SH-SY5Y (cell line): ENCODE results near the gene CENPW.

Source experiments
- GATA2 ChIP-seq: IDR thresholded peaks from 2 replicates; pipeline ENCODE4 v1.6.1; 2011; ENCODE audit warnings: mild to moderate bottlenecking, low read depth, low read length
- GATA3 ChIP-seq: IDR thresholded peaks from 2 replicates; pipeline ENCODE4 v1.6.1; 2011; ENCODE audit warnings: low read depth, mild to moderate bottlenecking, low read length, moderate library complexity

DNA sequence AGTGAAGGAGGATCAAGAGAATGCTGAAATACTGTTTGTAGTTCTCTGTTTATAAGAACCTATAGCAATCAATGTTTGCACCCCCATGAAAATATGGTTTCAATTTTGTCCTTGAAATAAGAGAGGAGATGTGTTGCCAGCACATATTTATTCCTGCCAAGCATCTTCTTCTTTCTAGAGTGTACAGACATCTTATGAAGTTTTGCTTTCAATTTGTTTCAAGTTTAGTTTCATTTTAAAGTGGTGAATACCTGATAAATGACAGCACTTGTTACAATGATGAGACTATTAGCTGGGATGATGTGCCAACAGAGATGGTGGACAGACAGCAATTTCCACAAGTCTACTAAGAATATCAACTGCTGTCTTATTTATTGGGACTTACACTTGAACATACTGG, 39.2 kb upstream of the CENPW start:
- TF ChIP-seq GATA2 (no peak), GATA3 (no peak)
